Activated CD8-positive, alpha-beta memory T cell treated with anti-CD3 and anti-CD28 coated beads for 48 hours (primary cell): ENCODE results near the gene GNB2.
"Not testable (repeated sequence)": the region's sequence is repeated elsewhere in the genome, so short reads cannot be mapped to it uniquely, and the experiment has no call there.

Experiments used
- DNase-seq, 3 experiments: peaks; one replicate each; pipeline ENCODE4 v3.0.0-alpha.2; 2020; ENCODE audit warnings: low read depth in 2 of 3, low spot score in 2 of 3

GNB2 gene

DNA sequence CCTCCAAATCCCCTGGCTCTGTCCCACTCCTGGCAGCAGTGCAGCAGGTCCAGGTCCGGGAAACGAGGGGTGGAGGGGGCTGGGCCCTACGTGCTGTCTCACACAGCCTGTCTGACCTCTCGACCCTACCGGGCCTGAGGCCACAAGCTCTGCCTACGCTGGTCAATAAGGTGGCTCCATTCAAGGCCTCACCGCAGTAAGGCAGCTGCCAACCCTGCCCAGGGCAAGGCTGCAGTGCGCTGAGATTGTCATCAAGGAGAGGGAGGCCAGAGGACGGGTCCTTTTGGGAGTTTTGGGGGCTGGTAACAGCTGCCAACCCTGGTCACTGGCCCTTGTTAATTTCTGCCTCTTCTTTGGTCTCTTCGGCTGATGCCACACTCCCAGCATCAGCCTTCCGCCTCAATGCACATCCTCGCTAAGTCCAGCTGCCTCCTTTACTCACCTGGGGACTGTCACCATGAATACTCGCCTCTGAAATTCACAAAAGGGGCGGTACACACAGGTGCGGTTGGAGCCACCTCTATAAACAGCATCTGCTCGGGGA lies 50.3 kb downstream of the GNB2 start:
- DNase-seq, result no peak

- DNase-seq, result not testable (repeated sequence)
These were observed 50.8 kb downstream of the GNB2 start for GRCh38 chr7:100724364-100724763.

DNA sequence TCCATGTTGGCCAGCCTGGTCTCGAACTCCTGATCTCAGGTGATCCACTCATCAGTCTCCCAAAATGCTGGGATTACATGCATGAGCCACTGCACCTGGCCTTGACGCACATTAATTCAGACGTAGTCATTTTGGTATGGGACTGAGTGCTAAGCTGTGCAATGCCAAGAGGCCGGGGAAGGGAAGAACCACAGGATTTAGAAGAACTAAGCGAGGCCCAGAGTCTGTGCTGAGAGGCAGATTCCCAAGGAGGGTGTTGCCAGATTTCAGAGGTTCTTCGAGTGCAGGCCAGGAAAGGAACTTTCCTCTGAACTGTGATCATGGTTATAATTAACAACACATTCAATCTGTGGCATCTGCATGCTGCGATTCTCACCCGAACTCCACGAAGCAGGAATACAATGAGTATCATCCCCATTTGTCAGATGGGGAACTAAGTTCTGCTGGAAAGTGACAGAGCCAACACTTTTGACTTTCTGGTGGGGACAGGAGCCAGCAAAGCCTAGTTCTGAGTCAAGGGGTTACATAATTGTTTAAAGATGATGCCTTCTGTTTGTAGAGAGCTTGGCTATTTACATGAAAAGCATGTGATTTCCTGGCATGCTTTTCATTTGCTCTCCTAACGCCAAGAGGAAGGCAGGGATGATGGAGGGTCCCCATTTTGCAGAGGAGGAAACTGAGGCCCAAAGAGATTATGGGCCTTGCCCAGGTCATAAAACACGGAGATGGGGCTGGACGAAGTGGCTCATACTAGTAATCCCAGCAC lies 53.6 kb downstream of the GNB2 start:
- DNase-seq, result no peak

DNA sequence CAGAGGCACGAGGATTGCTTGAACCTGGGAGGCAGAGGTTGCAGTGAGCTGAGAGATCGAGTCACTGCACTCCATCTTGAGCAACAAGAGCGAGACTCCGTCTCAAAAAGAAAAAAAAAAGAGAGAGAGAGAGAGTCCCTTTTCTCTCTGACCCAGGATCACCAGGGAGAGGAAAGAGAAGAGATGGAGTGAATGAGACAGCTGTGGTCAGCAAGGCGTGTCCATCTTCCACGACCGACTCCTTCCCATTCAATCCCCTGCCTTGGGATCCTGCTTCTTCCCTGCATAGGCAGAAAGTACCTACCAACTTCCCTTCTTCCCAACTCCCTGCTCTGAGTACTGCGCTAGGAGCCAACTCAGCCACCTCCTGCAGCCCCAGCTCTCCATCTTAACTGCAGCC lies 54.7 kb downstream of the GNB2 start:
- no peak for DNase-seq
